HG03103 (cell line): Measurements from ENCODE around the gene SLC13A4.

Experiments used
- ATAC-seq: cut with Tn5 transposase; IDR thresholded peaks from one replicate; pipeline ENCODE4 v1.9.1; 2021; ENCODE audit warnings: low read depth; ENCODE audit not compliant: unreplicated experiment

SLC13A4 gene

DNA sequence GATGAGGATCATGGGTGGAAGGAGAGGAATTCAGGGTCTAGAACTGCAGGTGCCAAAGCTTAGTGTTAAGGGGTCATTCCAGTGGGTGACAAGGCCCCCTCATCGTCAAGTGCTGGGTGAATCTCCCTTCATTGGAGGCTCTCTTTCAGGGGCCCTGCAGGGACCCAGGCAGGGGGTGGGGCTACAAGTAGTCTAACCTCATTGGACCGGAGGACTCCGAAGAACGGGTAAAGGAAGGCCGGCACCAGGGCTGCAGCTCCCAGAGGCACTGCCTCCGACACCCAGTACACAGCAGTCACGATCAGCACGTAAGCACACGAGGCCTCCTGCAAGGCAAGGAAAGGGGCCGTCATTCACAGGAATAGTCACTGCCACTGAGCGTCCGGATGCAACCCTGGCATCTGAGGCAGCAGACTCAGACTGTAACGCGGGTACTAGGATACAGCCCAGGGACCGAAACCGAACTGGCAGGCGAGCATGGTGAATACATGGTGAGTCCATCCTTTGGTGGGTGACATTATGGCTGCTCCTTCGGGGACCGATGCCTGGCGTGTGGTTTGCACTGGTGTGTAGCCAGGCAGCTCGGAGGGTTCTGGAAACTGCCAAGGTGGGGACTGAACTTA lies 6.7 kb downstream of the SLC13A4 start:
- ATAC-seq = no peak

DNA sequence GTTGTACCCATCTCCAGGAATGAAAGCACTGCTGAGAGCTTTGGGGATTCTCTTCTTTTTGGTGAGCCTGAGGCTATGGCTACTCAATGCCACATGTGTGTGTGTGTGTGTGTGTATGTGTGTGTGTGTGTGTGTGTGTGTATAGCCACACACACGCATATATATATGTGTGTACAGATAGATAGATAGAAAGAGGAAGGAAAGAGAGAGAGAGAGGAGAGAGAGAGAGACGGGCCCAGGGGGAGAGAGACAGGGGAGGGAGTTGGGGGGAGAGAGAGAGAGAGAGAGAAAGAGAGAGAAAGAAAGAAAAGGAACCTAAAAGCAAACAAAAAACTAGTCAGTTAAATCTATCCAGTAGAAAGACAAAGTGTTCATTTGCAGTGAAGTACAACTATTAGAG lies 8.3 kb downstream of the SLC13A4 start:
- ATAC-seq = no peak

DNA sequence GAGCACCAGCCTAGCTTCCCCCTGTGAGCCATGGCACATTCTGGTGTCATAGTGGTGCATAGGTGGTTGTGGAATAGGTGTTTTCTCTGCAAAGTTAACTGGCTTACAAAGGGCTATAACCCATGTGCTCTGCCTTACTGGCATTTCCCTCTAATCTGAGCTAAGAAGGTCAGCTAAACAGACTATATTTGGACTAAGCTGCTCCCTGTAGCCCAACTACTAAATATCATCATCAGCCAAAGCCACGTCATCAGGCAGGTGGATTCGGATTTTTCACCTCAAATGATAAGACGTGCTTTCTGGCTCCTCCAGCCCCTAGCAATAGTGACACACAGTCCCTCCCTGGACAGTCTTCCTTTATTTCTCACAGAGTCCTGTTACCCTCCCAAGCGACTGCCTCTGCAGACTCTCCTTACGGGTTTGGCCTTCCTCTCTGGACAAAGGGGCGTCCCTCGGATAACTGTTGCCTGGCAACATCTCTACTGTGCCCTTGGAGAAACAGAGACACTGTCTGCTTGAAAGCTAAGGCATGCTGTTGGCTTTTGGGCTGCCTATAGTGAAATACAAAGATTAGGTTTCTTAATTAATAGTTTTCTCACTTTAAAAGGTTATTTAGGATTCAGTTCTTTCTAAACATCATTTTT lies 9.1 kb downstream of the SLC13A4 start:
- ATAC-seq = no peak

DNA sequence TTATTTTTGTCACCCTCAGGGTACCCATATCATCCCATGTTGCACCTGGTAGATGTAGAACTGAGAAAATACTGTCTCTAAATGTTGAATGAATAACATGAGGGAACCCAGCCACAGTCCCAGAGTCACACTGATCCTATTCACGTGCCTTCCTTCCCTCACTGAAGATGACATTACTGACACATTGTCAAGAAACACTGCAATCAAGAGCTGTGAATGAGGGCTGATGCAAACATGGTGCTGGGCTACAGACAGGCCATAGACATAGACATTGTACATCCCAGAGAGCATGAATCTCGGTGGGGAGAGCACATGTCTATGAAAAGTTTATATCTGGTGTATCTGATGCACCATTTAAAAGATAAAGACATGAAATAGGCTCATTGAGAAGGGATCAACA lies 9.8 kb downstream of the SLC13A4 start:
- no peak for ATAC-seq

DNA sequence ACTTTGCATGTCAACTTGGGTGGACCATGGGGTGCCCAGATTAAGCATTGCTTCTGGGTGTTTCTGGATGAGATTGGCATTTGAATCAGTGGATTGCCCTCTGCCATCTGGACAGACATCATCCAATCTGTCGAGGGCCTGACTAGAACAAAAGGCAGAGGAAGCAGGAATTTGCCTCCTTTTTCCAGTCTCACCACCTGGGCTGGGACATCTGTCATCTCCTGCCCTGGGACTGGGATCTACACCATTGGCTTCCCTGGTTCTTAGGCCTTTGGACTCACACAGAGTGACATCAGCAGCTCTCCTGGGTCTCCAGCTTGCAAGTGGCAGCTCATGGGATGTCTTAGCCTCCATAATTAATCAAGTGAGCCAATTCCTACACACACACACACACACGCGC lies 10.3 kb downstream of the SLC13A4 start:
- ATAC-seq = no peak

DNA sequence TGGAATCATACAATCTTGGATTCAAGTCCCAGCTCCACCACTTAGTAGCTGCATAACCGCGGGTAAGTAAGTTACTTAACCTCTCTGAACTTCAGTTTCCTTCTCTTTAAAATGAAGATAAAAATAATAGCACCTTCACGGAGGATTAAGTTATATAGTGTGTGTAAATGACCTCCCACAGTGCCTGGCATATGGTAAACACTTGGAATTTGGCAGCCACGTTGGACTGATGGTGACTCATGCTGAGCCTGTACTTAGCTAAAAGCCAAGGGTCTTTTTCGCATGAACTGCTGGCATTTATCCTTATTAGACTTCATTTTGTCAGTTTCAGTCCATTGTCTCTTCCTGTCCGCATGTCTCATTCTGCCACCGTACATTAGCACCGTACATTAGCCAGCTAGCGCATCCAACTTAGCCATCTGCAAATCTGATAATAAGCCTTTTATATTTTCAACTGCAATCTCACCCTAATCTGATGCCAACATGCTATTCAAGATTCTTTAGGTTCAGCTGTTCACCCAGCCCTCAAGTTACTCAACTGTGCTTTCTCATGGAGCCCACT lies 11.2 kb downstream of the SLC13A4 start:
- ATAC-seq = no peak

DNA sequence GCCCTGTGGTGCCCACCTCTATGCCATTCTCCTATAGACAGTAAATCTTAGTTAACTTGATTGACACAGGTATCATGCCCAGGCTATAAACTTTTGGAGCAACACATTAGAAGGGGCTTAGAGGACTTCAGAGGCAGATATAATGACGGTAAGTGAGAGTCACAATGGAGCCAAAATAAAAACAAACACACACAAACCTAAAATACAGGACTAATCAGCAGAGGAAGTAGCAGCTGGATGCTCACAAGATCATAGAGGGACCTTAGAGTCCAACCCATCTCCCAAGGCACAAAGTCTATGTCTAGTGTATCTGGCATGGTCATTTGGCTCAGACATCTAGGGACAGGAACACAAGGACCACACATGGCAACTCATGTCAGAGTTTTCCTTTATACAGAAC lies 12.3 kb downstream of the SLC13A4 start:
- no peak for ATAC-seq

DNA sequence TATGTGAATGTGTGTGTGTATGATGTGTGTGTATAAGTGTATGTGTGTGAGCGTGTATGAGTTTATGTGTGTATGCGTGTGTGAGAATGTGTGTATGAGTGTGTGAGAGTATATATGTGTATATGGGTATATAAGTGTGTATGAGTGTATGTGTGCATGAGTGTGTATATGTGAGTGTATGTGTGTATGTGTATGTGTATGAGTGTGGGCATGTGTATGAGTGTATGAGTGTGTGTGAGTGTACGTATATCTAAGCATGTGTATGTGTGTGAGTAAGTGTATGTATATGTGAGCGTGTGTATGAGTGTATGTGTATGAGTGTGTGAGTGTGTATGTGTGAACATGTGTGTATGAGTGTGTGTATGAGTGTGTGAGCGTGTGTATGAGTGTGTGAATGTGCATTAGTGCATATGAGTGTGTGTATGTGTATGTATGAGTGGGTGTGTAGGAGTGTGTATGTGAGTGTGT lies 12.9 kb downstream of the SLC13A4 start:
- ATAC-seq = no peak

DNA sequence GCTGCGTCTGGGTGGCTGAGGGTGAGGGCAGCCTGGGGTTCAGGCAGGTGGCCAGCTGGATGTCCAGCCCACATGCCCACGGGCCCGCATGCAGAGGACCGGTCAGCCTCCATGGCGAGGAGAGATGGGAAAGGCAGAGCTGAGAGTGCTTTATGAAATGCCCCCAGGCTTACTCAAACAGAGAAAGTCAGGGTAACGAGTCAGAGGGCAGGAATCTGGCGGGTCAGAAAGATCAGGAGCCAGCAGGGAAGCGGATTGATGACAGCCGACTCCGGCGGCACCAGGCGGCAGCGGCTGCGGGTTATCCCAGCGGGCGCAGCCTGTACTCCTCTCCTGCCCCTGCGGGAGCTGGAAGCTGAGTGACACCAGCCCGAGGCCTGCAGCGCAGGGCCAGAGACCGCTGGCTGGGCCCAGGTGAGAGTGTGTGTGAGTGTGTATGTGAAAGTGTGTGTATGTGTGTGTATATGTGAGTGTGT lies 13.4 kb downstream of the SLC13A4 start:
- ATAC-seq = no peak

DNA sequence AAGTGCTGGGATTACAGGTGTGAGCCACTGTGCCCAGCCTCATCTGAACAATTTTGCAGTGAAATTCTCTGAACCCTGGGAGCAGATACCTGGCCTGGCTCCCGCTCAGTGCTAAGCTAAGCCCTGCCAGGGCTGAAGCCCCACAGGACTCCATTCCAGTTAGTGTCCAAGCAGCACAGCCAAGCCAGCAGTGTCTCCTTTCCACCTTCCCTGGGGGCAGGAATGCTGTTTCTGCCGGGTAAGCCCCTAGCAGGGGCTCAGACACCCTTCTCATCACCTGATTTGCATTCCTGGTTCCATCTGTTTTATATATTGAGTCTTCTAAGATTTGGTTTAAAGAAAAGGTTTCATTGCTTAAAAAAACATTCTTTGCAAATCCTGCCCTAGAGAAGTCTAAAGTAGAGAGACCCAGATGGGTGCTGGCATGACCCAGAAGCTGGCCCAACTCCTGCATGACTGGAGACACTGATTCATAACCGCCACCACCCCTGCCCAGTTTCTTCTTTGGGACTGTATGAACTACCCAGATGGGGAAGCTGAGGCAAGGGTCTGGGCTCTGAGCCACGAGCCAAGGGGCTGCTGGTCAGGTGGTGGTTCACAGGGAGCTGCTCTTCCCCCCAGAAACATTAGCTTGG lies 14.0 kb downstream of the SLC13A4 start:
- no peak for ATAC-seq

DNA sequence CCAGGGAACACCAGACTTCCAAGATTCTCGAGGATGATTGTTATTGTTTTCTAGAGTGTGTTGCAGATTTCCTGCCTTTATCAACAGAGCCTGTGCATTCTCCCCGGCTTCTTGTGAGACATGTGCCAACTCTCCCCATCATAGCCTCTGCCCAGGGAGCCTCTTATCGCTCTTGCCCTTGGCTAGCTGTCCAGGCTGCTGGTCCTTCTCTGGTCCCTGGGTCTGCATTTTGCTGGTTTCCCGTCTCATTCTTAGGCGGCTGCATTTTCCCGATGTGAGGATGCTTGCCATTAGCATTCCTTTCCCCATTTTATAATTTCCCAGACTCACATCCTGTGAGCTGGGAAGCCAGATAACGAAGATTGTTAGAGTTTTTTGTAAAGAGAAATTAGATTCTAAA lies 15.2 kb downstream of the SLC13A4 start:
- no peak for ATAC-seq

DNA sequence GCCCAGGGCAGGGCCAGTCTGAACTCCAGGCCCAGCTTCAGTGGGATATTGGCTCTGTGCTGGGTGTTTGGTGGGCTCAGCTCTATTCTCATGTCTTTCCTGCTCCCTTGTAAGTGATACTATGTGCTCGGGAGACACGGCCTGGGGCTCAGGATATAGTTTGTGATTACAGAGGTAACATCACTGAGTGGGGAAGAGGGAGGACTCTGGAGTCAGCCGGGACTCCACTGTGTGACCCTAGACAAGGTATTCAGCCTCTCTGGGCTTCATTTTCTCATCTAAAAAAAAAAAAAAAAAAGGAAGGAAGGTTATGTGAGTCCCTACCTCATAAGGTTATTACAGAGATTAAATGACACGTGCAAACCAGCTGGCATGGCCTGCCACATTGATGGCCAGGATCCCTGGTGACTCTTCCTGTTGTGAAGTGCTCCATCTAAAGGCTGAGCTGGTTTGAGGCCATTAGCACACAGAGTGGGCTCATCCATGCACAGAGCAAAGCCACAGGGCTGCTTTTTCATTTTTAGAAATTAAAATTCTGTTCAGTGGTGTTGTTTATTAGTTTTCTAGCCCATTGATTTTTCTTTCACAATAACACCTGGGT lies 15.7 kb downstream of the SLC13A4 start:
- no peak for ATAC-seq

DNA sequence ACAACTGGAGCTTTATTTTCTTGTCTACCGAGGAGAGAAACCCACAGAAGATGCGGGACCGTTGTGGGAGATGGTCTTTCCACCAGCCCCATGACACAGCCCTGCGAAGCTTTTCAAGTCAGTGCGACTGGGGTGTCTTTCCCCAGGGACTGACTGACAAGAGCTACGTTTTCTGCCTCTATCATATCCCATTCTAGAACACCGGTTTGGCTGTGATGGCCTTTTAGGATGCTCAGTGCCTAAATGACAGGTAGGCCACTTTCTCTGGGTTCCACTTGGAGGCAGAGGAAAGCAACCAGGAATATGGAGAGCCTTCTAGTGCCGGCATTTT lies 16.9 kb downstream of the SLC13A4 start:
- no peak for ATAC-seq

DNA sequence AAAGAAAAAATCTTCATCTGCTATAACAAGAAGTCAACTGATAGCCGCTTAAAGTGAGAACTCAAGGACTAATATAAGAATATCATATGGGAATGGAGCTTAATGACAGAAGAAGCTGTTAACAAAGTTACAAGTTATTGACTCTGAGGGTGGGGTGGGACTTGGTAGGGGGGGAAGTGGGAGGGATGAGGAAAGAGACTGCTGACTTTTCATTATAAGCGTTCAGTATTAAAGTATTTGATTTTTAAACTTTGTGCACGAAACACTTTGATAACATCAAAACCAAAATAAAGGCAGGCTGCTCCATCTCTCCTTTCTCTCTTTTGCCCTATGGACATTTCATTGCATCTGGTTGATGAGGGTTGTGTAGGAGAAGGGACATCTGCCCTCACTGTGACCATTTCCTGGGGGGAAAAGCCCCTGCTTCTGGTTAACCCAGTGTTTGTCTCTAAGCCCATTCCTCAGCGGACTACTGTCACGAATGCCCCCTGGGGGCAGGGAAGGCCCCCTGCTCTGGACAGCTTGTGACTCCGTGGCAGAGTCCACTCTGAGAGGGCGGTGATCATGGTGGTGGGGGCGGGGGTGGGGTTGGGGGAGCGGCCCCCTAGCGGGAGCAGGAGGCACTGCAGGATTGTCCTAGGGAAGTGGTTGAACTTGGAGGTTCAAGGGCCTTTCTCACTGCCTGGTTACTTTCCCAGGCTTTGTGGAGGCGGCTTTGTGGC lies 17.4 kb downstream of the SLC13A4 start:
- ATAC-seq = no peak

DNA sequence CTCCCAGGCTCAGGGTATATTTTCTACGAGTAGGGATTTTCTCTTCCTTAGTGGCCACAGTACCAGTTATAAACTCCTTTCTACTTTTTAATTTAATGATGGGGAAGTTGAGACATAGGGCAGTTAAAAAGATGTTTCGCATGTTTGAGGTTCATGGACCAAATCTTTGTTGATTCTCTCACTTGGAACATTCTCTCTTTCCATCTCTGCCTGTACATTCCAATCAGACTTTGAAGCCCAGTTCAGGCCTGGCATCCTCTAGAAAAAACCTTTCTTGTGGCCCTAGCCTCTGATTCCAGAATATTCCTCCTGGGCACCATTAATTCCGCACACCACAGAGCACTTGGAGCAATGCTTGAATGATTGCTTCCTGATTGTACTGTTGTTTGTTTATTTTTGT lies 18.5 kb downstream of the SLC13A4 start:
- ATAC-seq = no peak

DNA sequence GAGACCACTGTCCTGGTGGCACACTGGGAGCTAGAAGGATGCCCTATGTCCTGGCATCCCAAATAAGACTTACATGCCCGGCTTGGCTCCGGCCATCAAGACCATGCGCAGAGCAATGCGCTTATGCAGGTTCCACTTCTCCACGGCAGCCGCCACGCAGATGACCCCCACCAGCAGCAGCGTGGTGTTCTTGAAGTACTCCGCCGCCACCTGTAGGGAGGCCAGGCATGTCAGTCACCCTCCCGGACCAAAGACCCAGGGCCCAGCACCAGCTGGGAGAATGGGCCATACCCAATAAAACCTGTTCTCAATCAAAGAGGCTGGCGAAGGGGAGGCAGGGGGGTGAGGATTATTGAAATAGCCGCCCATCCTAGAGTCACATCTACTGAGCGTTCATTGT lies 19.9 kb downstream of the SLC13A4 start:
- no peak for ATAC-seq

DNA sequence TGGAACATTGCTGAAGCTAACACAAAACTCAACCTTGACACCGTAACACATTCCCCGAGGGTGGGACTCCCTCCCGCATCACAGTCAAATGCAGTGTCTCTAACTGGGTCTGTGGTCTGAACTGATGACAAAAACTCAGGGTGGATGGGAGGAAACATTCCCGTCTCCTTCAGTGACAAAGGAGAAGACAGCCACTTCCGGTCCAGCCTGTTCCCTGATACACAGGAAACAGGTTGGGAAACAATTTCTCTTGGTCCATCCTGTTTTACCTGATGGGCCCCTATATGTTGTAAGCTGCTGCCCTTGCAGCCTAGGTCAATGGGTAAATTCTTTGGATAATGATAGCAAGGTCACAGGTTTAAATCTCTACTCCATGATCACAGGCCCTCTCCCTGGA lies 20.4 kb downstream of the SLC13A4 start:
- no peak for ATAC-seq

DNA sequence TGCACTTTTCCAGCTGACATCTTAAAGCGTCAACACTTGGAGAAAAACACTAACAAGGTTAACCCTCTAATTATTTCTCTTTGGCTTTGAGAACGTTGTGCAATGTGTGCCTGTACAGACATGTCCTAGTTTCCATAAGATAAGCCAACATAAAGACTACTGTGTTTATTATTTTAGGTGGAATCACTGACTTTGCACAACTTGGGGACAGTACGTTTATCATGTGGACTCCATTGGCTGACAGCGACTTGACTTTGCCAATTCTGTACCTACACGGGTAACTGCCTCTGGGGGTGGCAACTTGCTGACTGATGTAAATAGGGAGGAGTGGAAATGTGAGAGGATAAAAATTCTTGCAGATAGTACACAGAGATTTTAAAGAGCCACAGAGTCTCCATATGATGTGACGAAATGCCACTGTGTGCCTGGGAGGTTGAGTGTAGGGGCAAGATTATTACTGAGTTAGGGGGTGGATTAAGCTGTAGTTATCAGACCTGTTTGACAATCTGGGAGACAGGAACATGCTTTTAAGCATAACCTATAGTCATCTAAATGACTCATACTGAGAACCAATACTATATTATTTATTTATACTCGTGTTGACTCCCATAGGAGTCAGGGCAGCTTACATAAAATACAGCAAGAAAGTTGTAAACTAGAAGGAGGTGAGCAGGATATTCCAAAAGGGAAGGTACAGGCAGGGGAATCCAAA lies 21.0 kb downstream of the SLC13A4 start:
- no peak for ATAC-seq

DNA sequence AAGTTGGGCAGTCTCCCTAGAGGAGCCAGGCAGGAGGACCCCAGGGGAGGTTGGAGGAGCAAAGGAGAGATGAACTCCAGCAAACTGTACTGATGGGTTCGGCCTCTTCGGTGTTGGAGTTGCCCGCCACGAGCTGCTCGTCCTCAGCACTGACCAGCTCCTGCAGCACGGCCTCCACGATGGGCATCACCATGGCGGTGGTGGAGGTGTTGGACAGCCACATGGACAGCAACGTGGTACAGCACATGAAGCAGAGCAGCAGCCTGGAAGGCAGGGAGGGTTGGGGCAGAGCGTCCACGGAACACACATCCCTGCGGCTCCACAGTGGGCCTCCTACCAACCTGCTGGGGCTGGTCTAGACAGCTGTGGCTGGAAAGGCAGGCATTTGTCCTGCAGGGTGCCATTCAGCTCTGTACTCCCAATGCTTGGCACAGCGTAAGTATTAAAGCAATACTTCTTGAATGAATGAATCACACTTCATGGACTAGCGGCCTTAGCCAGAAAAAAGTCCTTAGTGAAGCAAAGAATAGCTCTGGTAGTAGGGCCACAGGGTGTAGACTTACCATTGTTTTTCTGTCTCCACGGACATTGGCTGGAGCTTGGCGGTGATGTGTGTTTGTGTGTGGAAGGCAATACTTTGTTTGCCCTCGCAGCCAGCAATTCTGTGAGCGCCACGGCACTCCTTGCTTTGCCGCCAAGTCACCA lies 21.8 kb downstream of the SLC13A4 start:
- ATAC-seq = no peak

DNA sequence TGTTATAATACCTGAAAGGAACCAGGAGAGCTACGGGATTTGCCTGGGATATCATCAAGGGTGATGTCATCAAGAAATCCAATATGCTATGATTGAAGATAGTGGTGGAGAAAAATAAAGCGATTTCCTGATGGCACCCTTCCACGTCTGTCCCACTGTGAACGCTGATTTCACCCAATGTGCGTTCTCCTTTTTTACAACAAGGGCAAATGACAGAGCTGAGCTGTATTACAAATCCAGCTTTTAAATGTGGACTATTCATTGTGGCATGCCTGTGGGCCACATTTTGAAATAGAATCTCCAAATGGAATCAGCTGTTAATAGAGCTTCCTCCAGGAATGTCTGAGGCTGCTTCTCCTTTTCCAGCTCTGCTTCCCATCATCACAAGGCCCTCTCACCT lies 23.3 kb downstream of the SLC13A4 start:
- no peak for ATAC-seq
